Measurements from ENCODE around the gene PELI2. TPM values are rescaled to one million over a fixed set of nuclear protein-coding genes. Genes with fewer than 3 reads are reported as not detected.

PELI2 gene
- total RNA-seq, 1 experiment from 2014 or later, result 10.0 TPM

DNA sequence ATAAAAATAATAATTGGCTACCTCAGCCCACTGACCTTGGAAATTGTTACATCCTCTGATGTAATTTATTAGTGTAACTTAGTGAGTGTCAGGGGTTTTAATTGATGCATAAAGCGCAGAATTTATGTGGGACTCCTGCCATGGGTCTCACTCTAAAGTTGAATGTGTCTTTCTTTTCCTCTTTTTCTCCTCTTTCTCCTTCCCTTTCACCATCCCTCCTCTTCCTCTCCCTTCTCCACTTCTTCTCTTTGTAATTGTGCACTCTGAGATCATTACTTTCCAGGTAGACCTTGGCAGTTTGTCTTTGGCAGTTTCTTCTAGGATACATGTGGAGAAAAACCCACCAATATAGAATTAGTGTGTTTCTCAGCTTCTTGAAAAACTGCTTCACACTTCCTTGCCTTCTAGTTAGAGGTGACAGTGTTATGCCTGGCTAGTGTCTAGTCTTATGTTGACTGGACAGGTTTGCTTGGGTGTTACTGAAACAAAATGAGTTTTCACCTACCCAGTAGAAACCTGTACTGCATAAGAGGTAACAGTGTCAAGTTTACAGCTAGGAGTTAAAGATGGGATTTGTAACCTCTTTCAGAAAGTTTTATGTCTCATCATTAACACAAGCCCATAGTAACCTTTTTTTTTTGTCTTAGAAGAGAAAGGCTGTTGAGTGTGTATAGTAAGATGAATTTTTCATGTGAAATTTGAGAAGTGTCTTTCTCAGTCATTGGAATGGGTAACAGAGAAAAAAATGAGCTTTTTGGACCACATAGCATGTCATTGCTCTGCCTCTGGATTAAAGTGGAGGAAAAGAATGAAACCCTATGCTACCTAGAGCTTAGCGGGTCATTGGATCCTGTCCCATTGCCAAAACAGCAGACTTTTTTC, 18.6 kb downstream of the PELI2 start:
- DNase-seq, result no peak
- Histone ChIP-seq H3K9me2 (ENCODE audit: insufficient read depth) (no peaks in the 10 kb centered on the region), H3K4me2 (no peak overlapping the region), H3K27ac (no peak overlapping the region), H3K27me3 (ENCODE audit: insufficient read depth, low read depth) (no peaks in the 10 kb centered on the region), H3F3A (ENCODE audit: insufficient read depth, low read depth) (no peaks in the 10 kb centered on the region), H3K4me3 (no peak overlapping the region), H3K4me1 (replicated peaks; ENCODE audit: insufficient read depth) (no peaks in the 10 kb centered on the region), H4K20me1 (ENCODE audit: insufficient read depth) (no peaks in the 10 kb centered on the region), H3K79me2 (ENCODE audit: low read depth) (no peaks in the 10 kb centered on the region), H3K36me3 (ENCODE audit: low read depth) (no peaks in the 10 kb centered on the region), H3K9me3 (ENCODE audit: insufficient read depth, low read depth) (no peaks in the 10 kb centered on the region), H2AFZ (no peak overlapping the region)
- BruUV-seq (replicated peaks), result no TSS peak
- no peak for TF ChIP-seq EZH2 (IDR thresholded peaks at IDR 0.05; ENCODE audit: low read depth)
- intact Hi-C loops (cut with micrococcal nuclease; ENCODE audit: unreplicated experiment), result no loop called here
- CTCF ChIA-PET, result no interaction called here
- POLR2A ChIA-PET (ENCODE audit: unreplicated experiment), result no interaction called here

DNA sequence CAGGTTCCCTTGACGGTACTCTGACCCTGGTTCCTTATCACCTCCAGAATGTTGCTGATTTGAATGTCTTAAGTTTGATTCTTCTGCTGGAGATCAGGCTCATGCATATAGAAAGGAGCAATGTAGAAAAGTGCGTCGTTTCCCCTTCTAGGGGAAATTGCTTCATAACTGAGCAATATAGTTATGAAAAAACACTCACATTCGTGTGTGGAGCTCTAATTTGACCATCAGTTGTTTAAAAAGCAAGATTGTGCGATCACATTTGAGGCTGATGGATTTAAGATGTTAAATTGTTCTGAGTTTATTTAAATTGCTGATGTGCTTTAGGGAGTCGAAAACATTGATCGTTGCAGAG, 19.2 kb downstream of the PELI2 start:
- Histone ChIP-seq H3K4me2 (no peak overlapping the region), H3K4me3 (no peak overlapping the region), H3F3A (ENCODE audit: insufficient read depth, low read depth) (no peaks in the 10 kb centered on the region), H4K20me1 (ENCODE audit: insufficient read depth) (no peaks in the 10 kb centered on the region), H3K9me3 (ENCODE audit: insufficient read depth, low read depth) (no peaks in the 10 kb centered on the region), H3K27me3 (ENCODE audit: insufficient read depth, low read depth) (no peaks in the 10 kb centered on the region), H2AFZ (no peak overlapping the region), H3K27ac (no peak overlapping the region), H3K4me1 (replicated peaks; ENCODE audit: insufficient read depth) (no peaks in the 10 kb centered on the region), H3K79me2 (ENCODE audit: low read depth) (no peaks in the 10 kb centered on the region), H3K9me2 (ENCODE audit: insufficient read depth) (no peaks in the 10 kb centered on the region), H3K36me3 (ENCODE audit: low read depth) (no peaks in the 10 kb centered on the region)
- CTCF ChIA-PET, result no interaction called here
- no peak for DNase-seq
- POLR2A ChIA-PET (ENCODE audit: unreplicated experiment), result no interaction called here
- TF ChIP-seq, protein P1, sequence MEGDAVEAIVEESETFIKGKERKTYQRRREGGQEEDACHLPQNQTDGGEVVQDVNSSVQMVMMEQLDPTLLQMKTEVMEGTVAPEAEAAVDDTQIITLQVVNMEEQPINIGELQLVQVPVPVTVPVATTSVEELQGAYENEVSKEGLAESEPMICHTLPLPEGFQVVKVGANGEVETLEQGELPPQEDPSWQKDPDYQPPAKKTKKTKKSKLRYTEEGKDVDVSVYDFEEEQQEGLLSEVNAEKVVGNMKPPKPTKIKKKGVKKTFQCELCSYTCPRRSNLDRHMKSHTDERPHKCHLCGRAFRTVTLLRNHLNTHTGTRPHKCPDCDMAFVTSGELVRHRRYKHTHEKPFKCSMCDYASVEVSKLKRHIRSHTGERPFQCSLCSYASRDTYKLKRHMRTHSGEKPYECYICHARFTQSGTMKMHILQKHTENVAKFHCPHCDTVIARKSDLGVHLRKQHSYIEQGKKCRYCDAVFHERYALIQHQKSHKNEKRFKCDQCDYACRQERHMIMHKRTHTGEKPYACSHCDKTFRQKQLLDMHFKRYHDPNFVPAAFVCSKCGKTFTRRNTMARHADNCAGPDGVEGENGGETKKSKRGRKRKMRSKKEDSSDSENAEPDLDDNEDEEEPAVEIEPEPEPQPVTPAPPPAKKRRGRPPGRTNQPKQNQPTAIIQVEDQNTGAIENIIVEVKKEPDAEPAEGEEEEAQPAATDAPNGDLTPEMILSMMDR (conservative IDR thresholded peaks at IDR 0.05), result no peak
- intact Hi-C loops (cut with micrococcal nuclease; ENCODE audit: unreplicated experiment), result no loop called here
- no TSS peak for BruUV-seq (replicated peaks)

DNA sequence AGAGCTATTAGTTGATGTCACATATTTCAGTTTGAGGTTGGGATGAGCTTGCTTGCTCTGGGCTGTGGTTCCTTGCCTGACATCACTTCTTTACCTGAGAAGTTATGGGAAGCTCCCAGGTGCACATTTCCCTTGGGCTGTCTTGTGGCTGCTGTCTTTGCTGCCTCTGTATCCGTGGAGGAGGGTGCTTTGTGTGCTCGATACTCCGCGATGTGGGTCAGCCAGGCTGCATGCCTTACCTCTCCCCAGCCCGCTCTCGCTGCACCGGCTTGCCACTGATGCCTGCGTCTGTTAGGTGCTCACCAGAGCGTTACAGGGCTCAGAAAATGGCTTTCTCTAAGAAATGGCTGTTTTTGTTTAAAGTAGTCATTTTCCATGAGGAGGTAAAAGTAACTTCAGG, 19.6 kb downstream of the PELI2 start:
- Histone ChIP-seq H3K4me2 (no peak overlapping the region), H4K20me1 (ENCODE audit: insufficient read depth) (no peaks in the 10 kb centered on the region), H2AFZ (no peak overlapping the region), H3K9me3 (ENCODE audit: insufficient read depth, low read depth) (no peaks in the 10 kb centered on the region), H3K36me3 (ENCODE audit: low read depth) (no peaks in the 10 kb centered on the region), H3K9me2 (ENCODE audit: insufficient read depth) (no peaks in the 10 kb centered on the region), H3F3A (ENCODE audit: insufficient read depth, low read depth) (no peaks in the 10 kb centered on the region), H3K4me3 (no peak overlapping the region), H3K27ac (no peak overlapping the region), H3K79me2 (ENCODE audit: low read depth) (no peaks in the 10 kb centered on the region), H3K27me3 (ENCODE audit: insufficient read depth, low read depth) (no peaks in the 10 kb centered on the region), H3K4me1 (replicated peaks; ENCODE audit: insufficient read depth) (no peaks in the 10 kb centered on the region)
- BruUV-seq (replicated peaks), result no TSS peak
- no peak for TF ChIP-seq EZH2 (IDR thresholded peaks at IDR 0.05; ENCODE audit: low read depth)
- TF ChIP-seq, protein P1 (conservative IDR thresholded peaks at IDR 0.05), result no peak
- DNase-seq, result no peak
- intact Hi-C loops (cut with micrococcal nuclease; ENCODE audit: unreplicated experiment), result no loop called here
- ChIA-PET POLR2A (ENCODE audit: unreplicated experiment) (no interaction called here), CTCF (no interaction called here)

DNA sequence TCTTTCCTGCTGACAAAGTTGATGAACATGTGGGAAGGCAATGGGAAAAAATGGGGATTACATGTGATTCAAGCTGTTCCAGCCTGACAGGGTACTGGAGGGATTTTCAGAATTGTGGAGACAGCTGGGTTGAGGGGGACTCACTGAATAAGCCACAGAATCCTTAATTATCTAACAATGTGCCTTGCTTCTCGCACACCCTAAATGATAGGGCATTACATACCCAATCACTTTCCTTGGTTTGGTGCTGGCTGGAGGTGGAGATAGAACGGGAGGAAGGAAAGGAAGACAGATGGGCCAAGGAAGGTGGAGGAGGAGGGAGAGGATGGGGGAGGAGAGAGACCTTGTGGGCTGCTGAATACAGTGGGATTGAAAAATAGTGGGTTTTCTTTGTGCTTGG, 20.7 kb downstream of the PELI2 start:
- H3K9me3 ChIP-seq (ENCODE audit: insufficient read depth, low read depth), result no peaks in the 10 kb centered on the region
- H3K4me1 ChIP-seq (replicated peaks; ENCODE audit: insufficient read depth), result no peaks in the 10 kb centered on the region
- no peak overlapping the region for H3K4me2 ChIP-seq
- no peaks in the 10 kb centered on the region for H4K20me1 ChIP-seq (ENCODE audit: insufficient read depth)
- H2AFZ ChIP-seq, result no peak overlapping the region
- DNase-seq, result no peak
- ChIA-PET CTCF (no interaction called here), POLR2A (ENCODE audit: unreplicated experiment) (no interaction called here)
- no peaks in the 10 kb centered on the region for H3K9me2 ChIP-seq (ENCODE audit: insufficient read depth)
- no peaks in the 10 kb centered on the region for H3K36me3 ChIP-seq (ENCODE audit: low read depth)
- intact Hi-C loops (cut with micrococcal nuclease; ENCODE audit: unreplicated experiment), result no loop called here
- H3K27me3 ChIP-seq (ENCODE audit: insufficient read depth, low read depth), result no peaks in the 10 kb centered on the region
- no peak overlapping the region for H3K27ac ChIP-seq
- H3F3A ChIP-seq (ENCODE audit: insufficient read depth, low read depth), result no peaks in the 10 kb centered on the region
- BruUV-seq (replicated peaks), result no TSS peak
- H3K79me2 ChIP-seq (ENCODE audit: low read depth), result no peaks in the 10 kb centered on the region
- TF ChIP-seq, protein P1 (conservative IDR thresholded peaks at IDR 0.05), result no peak
- no peak for TF ChIP-seq EZH2 (IDR thresholded peaks at IDR 0.05; ENCODE audit: low read depth)
- no peak overlapping the region for H3K4me3 ChIP-seq

All from PC-9 (cell line).